Fibroblast of skin of right biceps (primary cell): Measurements from ENCODE around the gene DARS2.

Experiments used
- DNase-seq: peaks from one replicate; pipeline ENCODE4 v3.0.0-alpha.2; 2013

The DARS2 gene

GRCh38 chr1:173888749-173889148 is 64.3 kb downstream of the DARS2 start:
- no peak for DNase-seq

DNA sequence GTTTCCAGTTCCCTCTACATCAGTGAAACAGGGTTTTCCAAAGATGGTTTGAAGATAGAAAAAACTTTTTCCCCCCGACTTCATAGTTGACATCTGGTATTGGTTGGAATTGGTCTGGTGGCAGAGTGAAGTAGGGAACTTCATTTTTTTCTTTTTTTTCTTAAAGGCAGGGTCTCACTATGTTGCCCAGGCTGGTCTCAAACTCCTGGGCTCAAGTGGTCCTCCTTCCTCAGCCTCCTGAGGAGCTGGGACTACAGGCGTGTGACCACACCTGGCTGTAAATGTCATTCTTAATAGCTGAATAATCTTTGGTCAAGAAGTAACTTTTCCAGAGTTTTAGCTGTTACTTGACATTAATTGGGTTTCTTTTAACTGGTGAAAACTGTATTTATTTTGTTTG is 65.4 kb downstream of the DARS2 start:
- DNase-seq: no peak

GRCh38 chr1:173893611-173894010 is 69.1 kb downstream of the DARS2 start:
- no peak for DNase-seq

GRCh38 chr1:173894189-173894588 is 69.7 kb downstream of the DARS2 start:
- no peak for DNase-seq

GRCh38 chr1:173900427-173900826 is 76.0 kb downstream of the DARS2 start:
- DNase-seq: no peak

- no peak for DNase-seq
Measured at GRCh38 chr1:173900992-173901391, 76.5 kb downstream of the DARS2 start.

DNA sequence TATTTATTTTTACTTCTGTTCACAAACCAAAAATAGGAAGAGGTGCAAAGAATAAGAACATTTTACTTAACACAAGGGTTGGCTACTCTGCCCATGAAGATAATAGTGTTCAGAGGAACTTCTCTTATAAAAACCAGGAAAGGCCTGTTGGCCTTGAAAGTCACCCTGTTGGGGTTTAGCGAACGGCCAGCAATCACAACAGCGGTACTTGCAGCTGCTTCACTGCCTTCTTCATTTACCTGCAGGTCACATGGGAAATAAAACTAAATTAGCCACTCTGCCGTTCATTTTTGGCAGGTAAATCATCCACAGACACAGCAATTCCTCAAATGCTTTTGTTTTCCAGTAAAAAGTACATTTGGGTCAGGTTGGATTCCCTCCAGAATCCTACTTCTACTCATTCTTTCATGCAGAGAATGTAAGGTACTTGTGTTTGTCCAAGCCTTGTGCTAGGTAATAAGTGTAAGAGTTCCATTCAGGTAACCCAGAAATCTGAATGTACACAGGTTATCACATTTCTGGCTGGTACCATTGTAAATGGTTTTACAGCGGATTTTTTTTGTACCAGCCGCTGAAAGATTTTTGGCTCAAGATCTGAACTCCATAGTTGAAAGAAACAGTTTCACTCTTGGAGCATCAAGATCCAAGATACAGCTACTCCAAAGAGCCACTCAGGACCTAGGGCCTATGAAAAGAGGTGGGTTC is 79.5 kb downstream of the DARS2 start:
- no peak for DNase-seq
